Tibial artery (tissue), 4 donors: Measurements from ENCODE around the gene LY6G5B.

ENCODE experiments used
- DNase-seq, 2 donors: peaks; one replicate each; pipeline ENCODE4 v3.0.0-alpha.2; 2019
- H3K27ac ChIP-seq, 2 donors: fragments of 200-600 bp; sonication (generic) in 1 of 2; 1 replicate in 1 of 2; 2 replicates in 1 of 2; pipeline ENCODE4 v1.5.1; 2018 to 2019; ENCODE audit warnings: mild to moderate bottlenecking in 1 of 2
- H3K27me3 ChIP-seq, 2 donors: fragments of 200-600 bp; sonication (generic) in 1 of 2; one replicate each; pipeline versions ENCODE4 v1.5.1 to v1.6.0; 2016 to 2019
- H3K36me3 ChIP-seq, 3 donors: fragments of 200-600 bp; sonication (generic) in 2 of 3; one replicate each; pipeline ENCODE4 v1.5.1; 2016 to 2019; ENCODE audit warnings: mild to moderate bottlenecking in 2 of 3
- H3K4me1 ChIP-seq, 4 donors: fragments of 200-600 bp; sonication (generic) in 2 of 4; 1 replicate in 3 of 4; 2 replicates in 1 of 4; pipeline ENCODE4 v1.5.1; 2016 to 2019
- H3K4me3 ChIP-seq, 2 donors: fragments of 200-600 bp; sonication (generic) in 1 of 2; 1 replicate in 1 of 2; 2 replicates in 1 of 2; pipeline ENCODE4 v1.5.1; 2018 to 2019; ENCODE audit warnings: mild to moderate bottlenecking in 2 of 2
- H3K9me3 ChIP-seq, 3 donors: fragments of 200-600 bp; sonication (generic) in 1 of 3; one replicate each; pipeline ENCODE4 v1.5.1; 2016 to 2019
- CTCF ChIP-seq, 2 experiments: fragments of 200-600 bp in 1 of 2; fragments of 450-650 bp in 1 of 2; IDR thresholded peaks; one replicate each; pipeline ENCODE4 v1.5.1; 2017 to 2019; ENCODE audit warnings: antibody characterized with exemption in 2 of 2, mild to moderate bottlenecking in 1 of 2, moderate library complexity in 1 of 2
- intact Hi-C: fragments of 100-400 bp; cut with DNase I; formaldehyde crosslinking; loops from one replicate; pipeline ENCODE4 v1.15.0; 2023; ENCODE audit warnings: low total_unique reads

Gene LY6G5B

GRCh38 chr6:31624070-31624469 is 45.7 kb upstream of the LY6G5B start:
- DNase-seq = no peak
- Histone ChIP-seq H3K4me3 (no peak overlapping the region), H3K4me1 (peaks cover 0 to 16% (median 7%) of the 10 kb centered on the region in 4 donors), H3K27me3 (no peaks in the 10 kb centered on the region), H3K9me3 (no peaks in the 10 kb centered on the region), H3K36me3 (peaks cover 53 to 59% (median 57%) of the 10 kb centered on the region in 3 donors), H3K27ac (no peak overlapping the region)
- TF ChIP-seq CTCF (IDR thresholded peaks at IDR 0.05) = no peak
- intact Hi-C loops = no loop called here

GRCh38 chr6:31626952-31627351 is 42.8 kb upstream of the LY6G5B start:
- Histone ChIP-seq H3K4me3 (no peak overlapping the region), H3K27ac (no peak overlapping the region), H3K36me3 (peaks cover 79 to 88% (median 85%) of the 10 kb centered on the region in 3 donors), H3K27me3 (no peaks in the 10 kb centered on the region), H3K4me1 (peaks cover 0 to 11% (median 4%) of the 10 kb centered on the region in 4 donors), H3K9me3 (no peaks in the 10 kb centered on the region)
- intact Hi-C loops = no loop called here
- TF ChIP-seq CTCF (IDR thresholded peaks at IDR 0.05) = no peak
- no peak for DNase-seq

GRCh38 chr6:31627690-31628287 is 42.0 kb upstream of the LY6G5B start:
- Histone ChIP-seq H3K9me3 (no peaks in the 10 kb centered on the region), H3K4me3 (no peak overlapping the region), H3K27ac (no peak overlapping the region), H3K27me3 (no peaks in the 10 kb centered on the region), H3K36me3 (peaks cover 79 to 96% (median 94%) of the 10 kb centered on the region in 3 donors), H3K4me1 (peaks cover 0 to 4% (median under 1%) of the 10 kb centered on the region in 4 donors)
- TF ChIP-seq CTCF (IDR thresholded peaks at IDR 0.05) = no peak
- intact Hi-C loops = no loop called here
- DNase-seq = no peak

GRCh38 chr6:31629014-31629413 is 40.8 kb upstream of the LY6G5B start:
- intact Hi-C loops = no loop called here
- no peak for DNase-seq
- Histone ChIP-seq H3K27ac (no peak overlapping the region), H3K27me3 (no peaks in the 10 kb centered on the region), H3K36me3 (peaks cover 84 to 100% (median 98%) of the 10 kb centered on the region in 3 donors), H3K9me3 (no peaks in the 10 kb centered on the region), H3K4me1 (peaks cover 0 to 3% (median 0%) of the 10 kb centered on the region in 4 donors), H3K4me3 (no peak overlapping the region)
- TF ChIP-seq CTCF (IDR thresholded peaks at IDR 0.05) = no peak

GRCh38 chr6:31630177-31630934 is 39.4 kb upstream of the LY6G5B start:
- intact Hi-C loops = no loop called here
- Histone ChIP-seq H3K4me3 (no peak overlapping the region), H3K27me3 (no peaks in the 10 kb centered on the region), H3K27ac (no peak overlapping the region), H3K9me3 (no peaks in the 10 kb centered on the region), H3K4me1 (peaks cover 0 to 3% (median 0%) of the 10 kb centered on the region in 4 donors), H3K36me3 (peaks cover 84 to 100% (median 98%) of the 10 kb centered on the region in 3 donors)
- no peak for TF ChIP-seq CTCF (IDR thresholded peaks at IDR 0.05)
- no peak for DNase-seq
